Measurements from ENCODE around the gene ARMH1. TPM values are rescaled to one million over a fixed set of nuclear protein-coding genes. Genes with fewer than 3 reads are reported as not detected.
A peak's percentile ranks its signal among the peaks of the same experiment; 100 is the strongest.
"Not testable (repeated sequence)": the region's sequence is repeated elsewhere in the genome, so short reads cannot be mapped to it uniquely, and the experiment has no call there.

Gene ARMH1
- total RNA-seq, 2 donors from 2014 or later = 1.1 to 2.3 TPM

- DNase-seq (no peak), ATAC-seq (no peak)
- intact Hi-C loops (cut with DNase I, micrococcal nuclease) = no loop called here
Observed at GRCh38 chr1:44682883-44683265, 8.4 kb downstream of the ARMH1 start.

GRCh38 chr1:44684525-44684924, 10.0 kb downstream of the ARMH1 start:
- ATAC-seq (no peak), DNase-seq (no peak)
- intact Hi-C loops (cut with DNase I, micrococcal nuclease) = no loop called here

GRCh38 chr1:44685218-44685617, 10.7 kb downstream of the ARMH1 start:
- no peak for DNase-seq
- intact Hi-C loops (cut with DNase I, micrococcal nuclease) = no loop called here
- no peak for ATAC-seq

GRCh38 chr1:44685881-44686280, 11.4 kb downstream of the ARMH1 start:
- ATAC-seq (no peak), DNase-seq (no peak)
- intact Hi-C loops (cut with DNase I, micrococcal nuclease) = no loop called here

GRCh38 chr1:44688760-44689446, 14.4 kb downstream of the ARMH1 start:
- peak; percentile 34 for ATAC-seq
- no peak for DNase-seq

GRCh38 chr1:44689447-44689765, 14.9 kb downstream of the ARMH1 start:
- peak; percentile 12 for ATAC-seq
- intact Hi-C loops (cut with DNase I, micrococcal nuclease) = no loop called here
- no peak for DNase-seq

More at GRCh38 chr1:44688760-44689446, 14.4 kb downstream of the ARMH1 start:
- intact Hi-C loops (cut with DNase I, micrococcal nuclease) = no loop called here

GRCh38 chr1:44693159-44693558, 18.6 kb downstream of the ARMH1 start:
- ATAC-seq (no peak), DNase-seq (no peak)
- intact Hi-C loops (cut with DNase I, micrococcal nuclease) = no loop called here

- DNase-seq = no peak
- ATAC-seq = no peak
- intact Hi-C loops (cut with DNase I, micrococcal nuclease) = no loop called here
Observed at GRCh38 chr1:44693900-44694299, 19.4 kb downstream of the ARMH1 start.

GRCh38 chr1:44694863-44695478, 20.5 kb downstream of the ARMH1 start:
- no peak for ATAC-seq
- intact Hi-C loops (cut with DNase I, micrococcal nuclease) = no loop called here
- no peak for DNase-seq

GRCh38 chr1:44695671-44696070, 21.2 kb downstream of the ARMH1 start:
- DNase-seq (no peak), ATAC-seq (no peak)
- intact Hi-C loops (cut with DNase I, micrococcal nuclease) = no loop called here

GRCh38 chr1:44696101-44696500, 21.6 kb downstream of the ARMH1 start:
- intact Hi-C loops (cut with DNase I, micrococcal nuclease) = no loop called here
- DNase-seq (no peak), ATAC-seq (no peak)

GRCh38 chr1:44696789-44697345, 22.4 kb downstream of the ARMH1 start:
- ATAC-seq = no peak
- no peak for DNase-seq
- intact Hi-C loops (cut with DNase I, micrococcal nuclease) = no loop called here

GRCh38 chr1:44698138-44698537, 23.6 kb downstream of the ARMH1 start:
- DNase-seq (no peak), ATAC-seq (no peak)
- intact Hi-C loops (cut with DNase I, micrococcal nuclease) = no loop called here

- DNase-seq; intact Hi-C loops (cut with DNase I, micrococcal nuclease); ATAC-seq: not testable (repeated sequence)
Observed at GRCh38 chr1:44699375-44699774, 24.9 kb downstream of the ARMH1 start.

- DNase-seq = no peak
- intact Hi-C loops (cut with DNase I, micrococcal nuclease) = no loop called here
- ATAC-seq = no peak
Observed at GRCh38 chr1:44700573-44700972, 26.1 kb downstream of the ARMH1 start.

- intact Hi-C loops (cut with DNase I, micrococcal nuclease) = no loop called here
- DNase-seq = no peak
- no peak for ATAC-seq
Observed at GRCh38 chr1:44701141-44701573, 26.6 kb downstream of the ARMH1 start.

GRCh38 chr1:44705470-44705869, 31.0 kb downstream of the ARMH1 start:
- ATAC-seq (no peak), DNase-seq (no peak)
- intact Hi-C loops (cut with DNase I, micrococcal nuclease) = no loop called here

GRCh38 chr1:44705938-44706337, 31.4 kb downstream of the ARMH1 start:
- no peak for DNase-seq
- intact Hi-C loops (cut with DNase I, micrococcal nuclease) = no loop called here
- ATAC-seq = no peak

GRCh38 chr1:44707112-44707881, 32.8 kb downstream of the ARMH1 start:
- DNase-seq (no peak), ATAC-seq (no peak)
- intact Hi-C loops (cut with DNase I, micrococcal nuclease) = no loop called here
